OCI-LY7 (cell line): Measurements from ENCODE around the gene NCEH1. TPM values are rescaled to one million over a fixed set of nuclear protein-coding genes. Genes with fewer than 3 reads are reported as not detected.

Experiments
- BruUV-seq: library from RNA; stranded (reverse); fragments of 400-500 nt; replicated peaks from 2 replicates; lab custom pipeline; 2021; lab: Mats Ljungman, UMichigan
- CTCF ChIA-PET: fragments of 300-600 bp; sonication (Branson Sonifier 250); formaldehyde crosslinking; loops from one replicate; lab custom pipeline; 2022; ENCODE audit warnings: antibody characterized with exemption; ENCODE audit not compliant: unreplicated experiment; lab: Charles Lee
- POLR2A ChIA-PET: fragments of 300-600 bp; sonication (Branson Sonifier 250); formaldehyde crosslinking; loops from one replicate; lab custom pipeline; 2022; ENCODE audit warnings: antibody characterized with exemption; lab: Charles Lee
- DNase-seq: peaks from one replicate; pipeline ENCODE4 v3.0.0-alpha.2; 2015; ENCODE audit warnings: low spot score
- H2AFZ ChIP-seq: fragments of 200-600 bp; sonication (generic), shearing (Covaris generic); 2 replicates; pipeline ENCODE4 v1.6.1; 2014; ENCODE audit warnings: mild to moderate bottlenecking, antibody characterized with exemption, low read length, moderate library complexity
- H3K27ac ChIP-seq: fragments of 200-600 bp; sonication (generic); 2 replicates; pipeline ENCODE4 v1.5.1; 2014; ENCODE audit warnings: mixed run types, low read depth, mild to moderate bottlenecking, moderate library complexity, low read length, inconsistent platforms; ENCODE audit not compliant: poor library complexity, severe bottlenecking
- H3K36me3 ChIP-seq: fragments of 200-600 bp; sonication (generic); 2 replicates; pipeline ENCODE4 v1.6.1; 2014; ENCODE audit warnings: mild to moderate bottlenecking, antibody characterized with exemption, low read length, moderate library complexity, mixed read lengths; ENCODE audit not compliant: insufficient read depth
- H3K4me1 ChIP-seq: fragments of 200-600 bp; sonication (generic); 2 replicates; pipeline ENCODE4 v1.5.1; 2014; ENCODE audit warnings: mild to moderate bottlenecking, low read length; ENCODE audit not compliant: insufficient read depth, poor library complexity, severe bottlenecking
- H3K4me2 ChIP-seq: fragments of 200-600 bp; sonication (generic); 2 replicates; pipeline ENCODE4 v1.6.1; 2014; ENCODE audit warnings: mild to moderate bottlenecking, low read length
- H3K4me3 ChIP-seq: fragments of 200-600 bp; sonication (generic); 2 replicates; pipeline ENCODE4 v1.5.1; 2014; ENCODE audit warnings: mild to moderate bottlenecking, low read depth, low read length; ENCODE audit not compliant: poor library complexity, severe bottlenecking
- H3K79me2 ChIP-seq: fragments of 200-600 bp; sonication (generic); 2 replicates; pipeline ENCODE4 v1.6.1; 2016; ENCODE audit warnings: low read depth, mild to moderate bottlenecking, low read length, moderate library complexity, mixed read lengths; ENCODE audit not compliant: insufficient read depth
- H3K9me2 ChIP-seq: fragments of 200-600 bp; sonication (generic); 2 replicates; pipeline ENCODE4 v1.6.1; 2016; ENCODE audit warnings: mild to moderate bottlenecking, low read length, mixed read lengths; ENCODE audit not compliant: insufficient read depth
- H3K9me3 ChIP-seq: fragments of 200-600 bp; sonication (generic); 2 replicates; pipeline ENCODE4 v1.6.1; 2014; ENCODE audit warnings: mild to moderate bottlenecking, mixed run types, low read length, mixed read lengths
- H4K20me1 ChIP-seq: fragments of 200-600 bp; sonication (generic); 2 replicates; pipeline ENCODE4 v1.6.1; 2014; ENCODE audit warnings: mild to moderate bottlenecking, antibody characterized with exemption, low read length, moderate library complexity, mixed read lengths; ENCODE audit not compliant: insufficient read depth
- CTCF ChIP-seq: fragments of 200-600 bp; sonication (generic); conservative IDR thresholded peaks from 2 replicates; pipeline ENCODE4 v1.5.1; 2014; ENCODE audit warnings: mild to moderate bottlenecking, antibody characterized with exemption, low read length, moderate library complexity, mixed read lengths
- EZH2phosphoT487 ChIP-seq: fragments of 200-600 bp; sonication (generic); IDR thresholded peaks from 2 replicates; pipeline ENCODE4 v1.6.1; 2018; ENCODE audit warnings: low read depth, borderline replicate concordance, mild to moderate bottlenecking, mixed run types, antibody characterized with exemption, low read length, moderate library complexity, mixed read lengths
- intact Hi-C: fragments of 100-400 bp; cut with micrococcal nuclease; formaldehyde crosslinking; loops from one replicate; pipeline ENCODE4 v1.10.0; 2022; ENCODE audit not compliant: unreplicated experiment
- total RNA-seq, 2 experiments: library from RNA; depleted of rRNA in 1 of 2; stranded (reverse); fragments of >200 nt in 1 of 2; shearing (Covaris generic) in 1 of 2; gene quantifications; 2 replicates each; pipeline ENCODE4 v1.2.3, GENCODE V29; 2014 to 2022

NCEH1 gene
- total RNA-seq, 2 experiments from 2014 or later, result 2.7 to 8.2 TPM

GRCh38 chr3:172700256-172700655, 10.6 kb downstream of the NCEH1 start:
- no peaks in the 10 kb centered on the region; the same call in 1 of the 2 replicates for H3K79me2 ChIP-seq
- no peak overlapping the region for H2AFZ ChIP-seq

GRCh38 chr3:172699031-172699430, 11.8 kb downstream of the NCEH1 start:
- H2AFZ ChIP-seq, result no peak overlapping the region
- H3K4me2 ChIP-seq, result no peak overlapping the region
- intact Hi-C loops, result no loop called here
- H3K36me3 ChIP-seq, result no peaks in the 10 kb centered on the region
- no peaks in the 10 kb centered on the region for H3K4me1 ChIP-seq
- no peak for DNase-seq
- H4K20me1 ChIP-seq, result no peaks in the 10 kb centered on the region
- no peak overlapping the region for H3K4me3 ChIP-seq
- no peaks in the 10 kb centered on the region for H3K9me2 ChIP-seq
- TF ChIP-seq EZH2phosphoT487 (no peak), CTCF (no peak)
- ChIA-PET POLR2A (interaction anchor here (0.8 kb wide), 1 partner anchor 9 kb away, joined by 3 read pairs; no protein-coding TSS in a partner anchor), CTCF (no interaction called here)
- no peaks in the 10 kb centered on the region for H3K9me3 ChIP-seq
- no peak overlapping the region for H3K27ac ChIP-seq
- H3K79me2 ChIP-seq, result no peaks in the 10 kb centered on the region
- BruUV-seq, result no TSS peak

More at GRCh38 chr3:172700256-172700655, 10.6 kb downstream of the NCEH1 start:
- Histone ChIP-seq H3K9me3 (no peaks in the 10 kb centered on the region), H3K36me3 (no peaks in the 10 kb centered on the region), H3K4me3 (no peak overlapping the region), H3K9me2 (no peaks in the 10 kb centered on the region), H4K20me1 (no peaks in the 10 kb centered on the region), H3K4me2 (no peak overlapping the region), H3K4me1 (no peaks in the 10 kb centered on the region), H3K27ac (no peak overlapping the region)
- POLR2A ChIA-PET, result interaction anchor here (0.7 to 1.1 kb wide), 3 partner anchors 11 to 50 kb away, joined by 3 to 4 read pairs (median 3); partner anchors contain the start of genes ECT2 and NCEH1
- CTCF ChIA-PET, result no interaction called here
- TF ChIP-seq EZH2phosphoT487 (no peak), CTCF (no peak)
- DNase-seq, result no peak
- no TSS peak for BruUV-seq
- intact Hi-C loops, result no loop called here

- no peak overlapping the region for H3K4me3 ChIP-seq
- no peaks in the 10 kb centered on the region for H3K4me1 ChIP-seq
- H3K4me2 ChIP-seq, result no peak overlapping the region
- no peaks in the 10 kb centered on the region for H3K79me2 ChIP-seq
- H4K20me1 ChIP-seq, result no peaks in the 10 kb centered on the region
- intact Hi-C loops, result no loop called here
- no peak for TF ChIP-seq EZH2phosphoT487
- TF ChIP-seq CTCF, result no peak
- no peak overlapping the region for H2AFZ ChIP-seq
- no peak overlapping the region for H3K27ac ChIP-seq
- H3K9me2 ChIP-seq, result no peaks in the 10 kb centered on the region
- no peaks in the 10 kb centered on the region for H3K9me3 ChIP-seq
- ChIA-PET POLR2A (no interaction called here), CTCF (no interaction called here)
- no TSS peak for BruUV-seq
- H3K36me3 ChIP-seq, result no peaks in the 10 kb centered on the region
- DNase-seq, result no peak
Measured at GRCh38 chr3:172698631-172699030, 12.2 kb downstream of the NCEH1 start.
